IPS-11a (cell line): Measurements from ENCODE around the gene RBM22.
"Not testable (repeated sequence)": the region's sequence is repeated elsewhere in the genome, so short reads cannot be mapped to it uniquely, and the experiment has no call there.

Experiments used
- H3K4me3 ChIP-seq: one replicate; pipeline ENCODE4 v1.5.1; 2013; ENCODE audit warnings: low read depth, low read length, control low read depth

RBM22 gene

DNA sequence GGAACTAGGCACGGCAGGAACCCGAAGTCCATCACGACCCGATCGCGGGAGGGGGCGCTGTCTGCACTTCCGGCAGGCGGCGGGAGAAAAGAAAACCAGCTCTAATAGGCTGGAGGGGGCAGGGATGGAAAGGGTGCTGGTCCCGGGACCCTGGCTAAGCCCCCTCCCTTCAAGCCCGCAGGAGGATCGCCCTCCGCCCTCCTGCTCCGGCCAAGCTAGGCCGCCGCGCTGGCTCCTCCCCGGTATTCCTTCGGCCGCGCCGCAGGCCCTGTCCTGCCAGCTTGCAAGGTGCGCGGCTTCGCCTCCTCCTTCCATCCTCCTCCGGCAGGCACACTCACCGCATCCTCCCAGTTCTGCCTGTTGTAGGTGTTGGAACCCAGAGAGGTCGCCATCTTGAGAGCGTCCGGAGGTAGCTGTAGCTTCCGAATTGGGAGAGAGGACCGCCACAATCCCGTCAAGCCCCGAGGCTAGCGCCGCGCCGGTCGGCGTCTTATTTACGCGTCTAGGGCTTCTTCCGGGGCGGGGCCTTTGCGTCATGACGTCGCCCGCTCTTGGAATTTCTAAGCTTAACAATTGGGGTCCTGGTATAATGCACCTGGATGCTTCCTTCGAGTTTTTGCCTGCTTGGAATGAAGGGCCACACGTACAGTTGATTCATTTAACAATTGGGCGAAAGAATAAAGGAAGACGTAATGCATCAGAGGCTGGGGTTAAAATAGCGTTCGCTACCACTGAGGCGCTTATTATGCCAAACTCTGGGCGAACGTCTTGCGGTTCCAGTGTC lies at the start of gene RBM22:
RBM22 (minus strand) TSS at position 469 of the 784 bp plus-strand sequence; CDS start at position 392, 77 bp downstream.
- peak within 1 kb of the TSS; percentile 93 for H3K4me3 ChIP-seq

DNA sequence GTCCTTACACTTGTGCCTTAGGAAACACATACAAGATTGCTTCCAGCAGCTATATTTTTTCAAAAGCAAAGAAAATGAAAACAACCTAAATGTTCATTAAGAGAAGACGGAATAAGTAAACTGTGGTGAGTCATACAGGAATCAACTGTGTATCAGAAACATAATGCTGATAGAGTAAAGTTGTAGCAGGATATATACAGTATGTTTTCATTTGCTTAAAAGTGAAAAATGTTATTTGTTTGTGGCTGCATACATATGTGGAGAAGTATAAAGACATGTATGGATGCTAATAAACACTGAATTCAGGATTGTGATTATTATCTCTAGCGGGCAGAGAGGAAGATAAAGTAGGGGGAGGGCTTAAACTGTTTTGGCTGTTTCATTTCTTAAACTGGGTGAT lies 49.6 kb upstream of the RBM22 start:
- no peak overlapping the region for H3K4me3 ChIP-seq

DNA sequence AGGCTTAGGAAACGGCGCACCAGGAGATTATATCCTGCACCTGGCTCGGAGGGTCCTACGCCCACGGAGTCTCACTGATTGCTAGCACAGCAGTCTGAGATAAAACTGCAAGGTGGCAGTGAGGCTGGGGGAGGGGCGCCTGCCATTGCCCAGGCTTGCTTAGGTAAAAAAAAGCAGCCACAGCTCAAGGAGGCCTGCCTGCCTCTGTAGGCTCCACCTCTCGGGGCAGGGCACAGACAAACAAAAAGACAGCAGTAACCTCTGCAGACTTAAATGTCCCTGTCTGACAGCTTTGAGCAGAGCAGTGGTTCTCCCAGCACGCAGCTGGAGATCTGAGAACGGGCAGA lies 42.3 kb upstream of the RBM22 start:
- H3K4me3 ChIP-seq = not testable (repeated sequence)

DNA sequence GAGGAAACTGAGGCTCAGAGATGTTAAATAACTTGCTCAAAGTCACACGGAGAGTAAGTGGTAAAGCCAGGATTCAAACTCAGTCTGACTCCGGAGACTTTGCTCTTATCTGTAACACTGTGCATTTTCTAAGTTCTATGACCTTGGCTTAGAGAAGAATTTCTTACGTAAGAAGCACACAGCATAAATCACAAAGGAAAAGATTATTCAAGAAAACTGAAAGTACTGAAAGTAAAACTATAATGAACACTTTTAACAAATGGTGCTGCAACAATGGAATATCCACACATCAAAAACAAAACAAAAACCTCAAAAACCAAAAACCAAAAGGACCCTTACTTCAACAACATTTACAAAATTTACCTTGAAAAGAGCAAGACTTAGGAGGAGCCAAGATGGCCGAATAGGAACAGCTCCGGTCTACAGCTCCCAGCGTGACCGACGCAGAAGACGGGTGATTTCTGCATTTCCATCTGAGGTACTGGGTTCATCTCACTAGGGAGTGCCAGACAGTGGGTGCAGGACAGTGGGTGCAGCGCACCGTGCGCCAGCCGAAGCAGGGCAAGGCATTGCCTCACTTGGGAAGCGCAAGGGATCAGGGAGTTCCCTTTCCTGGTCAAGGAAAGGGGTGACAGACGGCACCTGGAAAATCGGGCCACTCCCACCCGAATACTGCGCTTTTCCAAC lies 41.7 kb upstream of the RBM22 start:
- H3K4me3 ChIP-seq = not testable (repeated sequence)

DNA sequence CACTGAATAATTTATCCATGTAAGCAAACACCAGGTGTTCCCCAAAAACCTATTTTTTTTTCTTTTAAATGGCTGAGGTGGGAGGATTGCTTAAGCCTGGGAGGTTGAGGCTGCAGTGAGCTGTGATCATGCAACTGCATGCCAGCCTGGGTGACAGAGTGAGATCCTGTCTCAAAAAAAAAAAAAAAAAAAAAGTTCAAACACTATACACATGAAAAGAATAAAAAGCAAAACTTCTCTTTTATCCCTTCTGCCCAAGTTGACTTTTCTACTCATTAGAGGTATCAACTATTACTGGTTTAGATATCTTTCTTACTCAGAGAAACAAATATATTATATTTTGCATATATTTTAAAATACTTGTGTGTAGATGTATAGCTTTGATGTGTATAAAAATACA lies 40.1 kb upstream of the RBM22 start:
- no peak overlapping the region for H3K4me3 ChIP-seq

DNA sequence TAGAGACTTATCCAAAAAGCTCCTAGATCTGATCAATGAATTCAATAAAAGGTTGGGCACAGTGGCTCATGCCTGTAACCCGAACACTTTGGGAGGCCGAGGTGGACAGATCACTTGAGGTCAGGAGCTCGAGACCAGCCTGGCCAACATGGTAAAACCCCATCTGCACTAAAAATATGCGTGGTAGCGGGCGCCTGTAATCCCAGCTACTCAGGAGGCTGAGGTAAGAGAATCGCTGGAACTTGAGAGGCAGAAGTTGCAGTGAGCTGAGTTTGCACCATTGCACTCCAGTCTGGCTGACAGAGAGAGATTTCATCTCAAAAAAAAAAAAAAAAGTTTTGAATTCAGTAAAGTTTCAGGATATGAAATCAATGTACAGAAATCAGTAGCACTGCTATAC lies 38.0 kb upstream of the RBM22 start:
- no peak overlapping the region for H3K4me3 ChIP-seq

DNA sequence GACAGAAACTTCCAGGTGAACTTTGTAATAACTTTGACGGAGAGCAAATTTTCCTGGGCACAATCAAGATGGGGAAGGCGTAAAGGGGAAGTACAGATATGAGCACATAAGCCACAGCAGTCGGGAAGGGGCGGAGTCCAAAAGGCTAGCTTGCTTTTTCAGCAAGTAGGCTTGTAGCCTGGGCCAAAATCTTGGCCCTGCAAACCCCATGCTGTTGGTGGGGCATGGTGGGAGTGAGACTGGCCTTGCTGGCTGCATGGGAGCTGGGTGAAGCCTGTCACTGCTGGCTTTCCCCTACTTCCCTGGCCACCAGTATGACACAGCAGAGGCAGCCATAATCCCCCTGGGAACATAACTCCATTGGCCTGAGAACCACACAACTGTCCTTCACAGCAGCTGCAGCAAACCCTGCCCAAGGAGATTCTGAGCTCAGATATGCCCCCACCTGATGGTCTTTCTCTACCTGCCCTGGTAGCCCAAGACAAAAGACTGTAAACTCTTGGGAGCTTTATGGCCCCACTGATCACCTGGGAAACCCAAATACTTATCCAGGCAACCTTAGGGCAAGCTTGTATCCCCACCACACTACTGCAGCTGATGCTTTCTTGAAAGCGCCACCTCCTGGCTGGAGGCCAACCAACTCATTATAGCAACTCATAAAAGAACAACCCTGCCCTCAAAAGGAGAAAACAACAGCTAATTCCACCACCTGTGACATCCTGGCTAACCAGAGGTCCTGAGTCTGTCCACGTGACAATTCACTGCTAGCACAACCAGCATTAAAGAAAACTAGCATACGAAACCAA lies 33.9 kb upstream of the RBM22 start:
- no peak overlapping the region for H3K4me3 ChIP-seq

DNA sequence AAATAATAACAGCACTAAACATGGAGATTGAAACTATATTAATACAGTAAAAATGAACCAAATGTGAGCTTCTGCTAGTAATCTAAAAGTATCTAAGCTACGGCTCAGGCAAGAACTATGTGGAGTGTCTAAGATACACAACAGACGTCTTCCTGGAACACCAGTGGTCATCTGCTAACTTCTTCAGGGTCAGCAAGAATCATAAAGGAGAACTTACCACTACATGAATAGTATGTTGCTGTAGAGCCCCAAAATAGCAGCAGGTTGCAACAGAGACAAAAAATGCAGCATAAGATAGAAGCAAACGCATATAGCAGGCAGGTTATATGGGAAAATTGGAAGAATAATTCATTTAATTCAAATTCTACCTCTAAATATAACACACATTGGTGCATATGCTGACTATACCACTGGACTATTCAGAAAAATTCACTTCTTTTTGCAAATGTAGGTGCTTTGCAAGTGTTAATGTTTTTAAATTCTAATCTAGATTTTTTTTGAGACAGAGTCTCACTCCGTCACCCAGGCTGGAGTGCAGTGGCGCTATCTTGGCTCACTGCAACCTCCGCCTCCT lies 30.9 kb upstream of the RBM22 start:
- no peak overlapping the region for H3K4me3 ChIP-seq

DNA sequence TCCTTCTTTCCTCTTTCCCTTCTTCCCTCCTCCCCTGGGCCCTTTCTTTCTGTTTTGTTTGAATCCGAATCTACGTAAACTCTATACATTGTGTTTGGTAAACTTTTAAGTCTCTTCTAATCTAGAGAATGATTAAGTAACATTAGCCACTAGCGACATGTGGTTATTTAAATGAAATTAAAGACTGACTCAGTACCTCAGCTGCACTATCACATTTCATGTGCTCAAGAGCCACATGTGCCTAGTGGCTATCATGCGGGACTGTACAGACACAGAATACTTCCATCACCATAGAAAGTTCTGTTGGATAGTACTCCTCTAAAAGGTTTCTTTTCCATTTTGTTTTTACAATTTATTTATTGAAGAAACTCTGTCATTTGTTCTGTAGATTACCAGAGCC lies 29.0 kb upstream of the RBM22 start:
- H3K4me3 ChIP-seq = no peak overlapping the region

DNA sequence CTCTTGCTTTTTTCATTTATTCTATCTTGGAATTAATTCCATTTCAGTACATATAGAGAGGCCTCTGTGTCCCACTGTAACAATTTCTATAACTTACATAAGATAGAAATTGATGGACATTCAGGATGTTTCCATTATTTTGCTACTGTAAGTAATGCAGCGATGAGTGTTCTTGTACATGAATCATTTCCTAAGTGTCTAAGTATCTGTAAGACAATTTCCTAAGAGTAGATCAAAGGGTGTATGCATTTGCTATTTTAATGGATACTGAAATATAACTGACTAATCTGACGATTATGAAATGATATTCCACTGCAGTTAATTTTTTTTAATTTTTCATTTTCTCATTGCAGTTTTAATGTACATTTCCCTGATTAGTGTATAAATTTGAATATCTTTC lies 23.0 kb upstream of the RBM22 start:
- no peak overlapping the region for H3K4me3 ChIP-seq

DNA sequence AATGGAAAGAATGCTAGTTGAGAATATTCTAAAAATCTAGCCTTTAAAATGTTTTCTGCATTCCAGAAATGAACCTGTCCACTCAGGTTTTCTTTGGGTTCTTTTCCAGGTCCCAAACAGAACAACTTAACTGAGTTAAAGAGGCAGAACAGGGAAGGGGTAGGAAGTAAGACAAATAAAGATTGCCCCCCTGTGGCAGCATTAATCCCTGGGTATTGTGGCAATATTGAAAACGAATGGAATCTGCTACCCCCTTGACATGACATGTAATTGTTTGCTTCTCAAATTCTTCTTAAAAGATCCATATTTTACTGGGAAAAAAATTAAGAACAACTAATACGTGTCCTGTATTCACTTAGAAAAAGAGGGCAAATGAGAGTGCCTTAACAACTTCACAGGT lies 9.3 kb upstream of the RBM22 start:
- no peak overlapping the region for H3K4me3 ChIP-seq

DNA sequence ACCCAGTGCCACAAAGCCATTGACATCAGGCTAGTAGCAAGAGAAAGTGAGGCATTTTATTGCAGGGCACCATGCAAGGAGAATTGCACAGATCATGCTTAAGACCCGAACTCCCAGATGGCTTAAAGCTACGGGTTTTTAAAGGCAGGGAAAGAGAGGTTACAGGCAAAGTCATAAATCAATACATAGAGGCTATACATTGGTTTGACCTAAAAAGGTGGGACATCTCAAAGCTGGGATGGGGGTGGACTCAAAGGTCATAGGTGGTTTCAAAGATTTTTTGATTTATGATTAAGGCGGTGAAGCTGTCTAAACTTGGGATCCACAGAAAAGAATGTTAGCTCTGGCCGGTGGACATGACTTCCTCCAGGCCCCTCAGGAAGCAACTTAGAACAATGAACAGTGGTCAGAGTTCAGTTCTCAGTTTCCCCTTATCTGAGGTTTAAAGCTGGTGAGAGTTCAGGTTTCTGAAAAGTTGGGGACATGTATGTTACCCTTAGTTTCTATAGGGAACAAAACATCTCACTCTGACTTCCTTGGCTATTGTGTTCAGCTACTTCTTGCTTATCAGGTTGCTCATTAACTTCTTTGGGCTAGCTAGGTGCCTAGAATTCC lies 6.0 kb upstream of the RBM22 start:
- no peak overlapping the region for H3K4me3 ChIP-seq

DNA sequence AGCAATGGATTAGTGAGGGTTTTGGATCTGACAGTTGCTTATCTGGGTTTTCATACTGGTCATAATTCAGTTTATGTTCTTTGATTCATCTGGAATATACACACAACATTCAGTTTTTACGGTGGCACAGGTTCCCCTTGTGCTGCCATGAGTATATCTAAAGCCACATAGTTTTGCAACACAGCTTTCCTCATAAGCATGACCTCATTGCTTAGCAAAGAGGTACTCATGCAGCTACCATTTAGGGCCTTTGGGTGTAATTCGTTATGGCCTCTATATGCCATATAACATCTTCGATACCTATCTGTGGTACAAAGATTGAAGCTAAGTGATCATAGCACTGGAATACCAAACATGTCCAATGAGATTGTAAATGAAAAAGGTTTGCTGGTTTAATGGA lies 2.9 kb upstream of the RBM22 start:
- H3K4me3 ChIP-seq = no peak overlapping the region

DNA sequence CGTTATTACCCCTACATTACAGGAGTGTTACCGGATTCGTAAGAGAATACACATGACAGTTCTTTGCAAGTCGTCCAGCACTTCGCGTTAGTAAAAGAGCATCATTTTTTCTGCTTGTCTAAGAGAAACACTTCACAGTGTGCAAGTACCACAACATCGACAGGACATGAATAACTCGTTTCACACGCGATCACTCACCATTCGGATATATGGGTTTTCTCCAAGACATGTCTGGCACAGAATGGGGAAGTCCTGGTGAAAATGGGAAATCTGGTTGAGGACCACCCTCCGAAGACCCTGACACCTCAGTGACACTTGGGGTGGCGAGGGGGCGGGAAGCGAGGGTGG lies 642 bp downstream of the RBM22 start:
- H3K4me3 ChIP-seq = peak overlapping the region; percentile 93

DNA sequence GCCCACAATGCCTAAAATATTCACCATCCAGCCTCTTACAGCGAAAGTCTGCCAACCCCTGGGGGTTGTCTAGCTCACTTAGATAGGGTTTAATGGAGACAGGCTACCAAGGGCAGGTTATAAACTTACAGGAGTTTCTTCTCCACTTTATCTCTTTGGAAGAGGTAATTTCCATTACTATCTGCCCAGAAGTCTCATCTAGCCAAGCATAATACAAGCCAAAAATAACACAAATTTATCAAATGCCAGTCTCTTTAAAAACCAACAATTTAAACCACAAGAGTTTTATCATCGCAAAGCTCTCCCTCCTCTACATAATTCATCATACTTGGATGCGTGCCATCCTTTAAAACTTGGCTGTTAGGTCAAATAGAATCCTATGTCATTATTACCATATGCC lies 6.2 kb downstream of the RBM22 start:
- H3K4me3 ChIP-seq = no peak overlapping the region

DNA sequence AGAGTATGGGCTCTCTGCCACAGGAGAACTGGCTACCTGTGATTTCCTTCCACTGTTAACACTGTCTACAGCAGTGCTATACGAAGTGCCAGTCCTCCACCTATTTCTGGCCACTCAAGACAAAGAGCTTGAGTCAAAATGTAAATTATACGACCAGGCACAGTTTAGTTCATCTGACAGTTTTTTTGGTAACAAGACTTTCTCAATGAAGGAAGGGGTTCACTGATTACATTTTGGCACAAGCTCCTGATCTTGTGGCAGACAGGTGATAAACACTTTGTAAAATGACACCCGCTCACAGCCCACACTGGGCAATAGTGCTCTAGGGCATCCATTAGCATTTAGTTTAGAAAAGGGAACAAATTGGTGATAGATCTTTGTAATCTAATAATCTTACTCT lies 8.6 kb downstream of the RBM22 start:
- H3K4me3 ChIP-seq = no peak overlapping the region

DNA sequence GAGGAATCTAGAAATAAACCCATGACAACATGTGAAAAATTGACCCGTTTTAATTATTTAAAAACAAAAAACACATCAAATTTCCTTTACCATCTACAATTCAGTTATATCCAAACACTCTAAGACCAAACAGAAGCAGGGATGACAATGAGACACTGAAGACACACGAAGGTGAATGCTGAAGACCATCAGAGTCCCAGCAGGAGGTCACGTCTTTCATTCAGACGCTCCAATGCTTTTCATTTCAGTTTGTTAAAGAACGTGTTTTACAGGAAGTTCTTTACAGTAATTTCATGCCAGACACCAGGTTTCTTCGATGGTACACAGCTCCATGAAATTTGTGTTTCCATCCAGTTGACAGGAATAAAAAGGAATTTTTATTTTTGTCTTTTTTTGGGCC lies 10.1 kb downstream of the RBM22 start:
- H3K4me3 ChIP-seq = no peak overlapping the region

DNA sequence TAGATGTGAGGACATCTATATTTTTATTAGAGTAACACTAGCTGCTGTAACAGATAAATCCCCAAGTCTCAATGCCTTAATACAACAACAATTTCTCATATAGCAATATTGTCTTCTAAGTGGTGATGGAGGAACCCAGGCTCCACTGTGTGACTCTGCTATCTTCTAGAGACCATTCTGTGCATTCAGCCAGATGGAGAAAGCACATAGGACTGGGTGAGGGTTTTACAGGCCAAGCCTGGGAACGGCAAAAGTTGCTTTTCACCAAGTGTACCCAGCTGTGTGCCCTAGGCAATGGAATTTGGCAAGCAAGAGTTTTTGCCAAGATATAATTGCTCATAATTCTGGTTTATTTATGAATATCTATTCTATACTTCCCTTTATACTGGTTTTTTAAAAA lies 11.7 kb downstream of the RBM22 start:
- no peak overlapping the region for H3K4me3 ChIP-seq

DNA sequence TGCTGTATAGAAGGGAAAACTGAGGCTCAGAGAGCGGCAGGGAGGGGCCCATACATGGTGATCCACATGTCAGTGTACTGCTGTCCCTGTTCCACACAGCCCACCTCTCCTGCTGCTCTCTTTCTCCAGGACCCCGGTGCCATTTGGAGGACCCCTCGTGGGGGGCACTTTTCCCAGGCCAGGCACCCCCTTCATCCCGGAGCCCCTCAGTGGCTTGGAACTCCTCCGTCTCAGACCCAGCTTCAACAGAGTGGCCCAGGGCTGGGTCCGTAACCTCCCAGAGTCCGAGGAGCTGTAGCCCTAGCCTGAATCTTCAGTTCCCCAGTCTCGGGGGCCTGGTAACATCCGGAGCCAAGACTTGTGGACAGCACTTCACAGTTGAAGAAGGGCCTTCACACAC lies 24.3 kb downstream of the RBM22 start:
- no peak overlapping the region for H3K4me3 ChIP-seq

DNA sequence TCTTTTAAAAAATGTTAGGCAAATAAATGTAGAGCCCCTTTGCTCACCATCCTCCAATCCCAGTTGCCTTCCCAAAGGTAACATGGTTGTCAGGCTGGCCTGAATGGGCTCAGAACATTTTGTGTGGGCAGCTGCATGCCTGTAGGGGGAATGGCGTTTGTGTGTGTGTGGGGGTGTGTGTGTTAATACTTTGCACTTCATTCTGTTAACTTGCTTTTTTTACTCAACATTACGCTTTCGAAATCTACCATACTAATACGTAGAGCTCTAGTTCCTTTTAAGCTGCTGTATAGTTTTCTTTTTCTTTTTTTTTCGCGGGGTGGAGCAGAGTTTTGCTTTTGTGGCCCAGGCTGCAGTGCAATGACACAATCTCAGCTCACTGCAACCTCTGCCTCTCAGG lies 25.8 kb downstream of the RBM22 start:
- H3K4me3 ChIP-seq = no peak overlapping the region

DNA sequence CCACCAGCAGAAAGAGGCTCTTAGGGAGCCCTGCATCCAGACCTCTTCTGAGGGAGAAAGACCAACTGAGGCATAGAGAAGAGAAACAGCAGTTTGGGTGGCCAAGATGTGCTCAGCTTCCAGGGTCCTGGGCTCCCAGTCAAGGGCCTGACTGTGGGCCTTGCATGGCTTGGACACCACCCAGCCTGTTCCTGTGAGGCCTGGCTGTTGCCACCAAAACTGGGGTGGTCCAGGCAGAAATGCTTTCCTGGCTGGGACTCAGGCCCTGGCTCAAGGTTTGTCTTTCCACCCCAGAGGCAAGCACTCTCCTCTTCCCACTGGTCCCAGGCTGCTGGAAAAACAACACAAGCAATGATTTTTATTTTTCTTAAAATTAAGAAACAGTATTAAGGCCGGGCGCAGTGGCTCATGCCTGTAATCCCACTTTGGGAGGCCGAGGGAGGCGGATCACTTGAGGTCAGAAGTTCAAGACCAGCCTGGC lies 26.5 kb downstream of the RBM22 start:
- no peak overlapping the region for H3K4me3 ChIP-seq
